NCI-H1436 treated with DMSO at 0.1 percent for 48 hours (cell line): ENCODE measurements around the gene C2orf76.

Source experiments
- DNase-seq: peaks from one replicate; lab custom pipeline; 2025; lab: John Stamatoyannopoulos, UW

C2orf76 gene

GRCh38 chr2:119337749-119338148 is 28.9 kb downstream of the C2orf76 start:
- no peak for DNase-seq

DNA sequence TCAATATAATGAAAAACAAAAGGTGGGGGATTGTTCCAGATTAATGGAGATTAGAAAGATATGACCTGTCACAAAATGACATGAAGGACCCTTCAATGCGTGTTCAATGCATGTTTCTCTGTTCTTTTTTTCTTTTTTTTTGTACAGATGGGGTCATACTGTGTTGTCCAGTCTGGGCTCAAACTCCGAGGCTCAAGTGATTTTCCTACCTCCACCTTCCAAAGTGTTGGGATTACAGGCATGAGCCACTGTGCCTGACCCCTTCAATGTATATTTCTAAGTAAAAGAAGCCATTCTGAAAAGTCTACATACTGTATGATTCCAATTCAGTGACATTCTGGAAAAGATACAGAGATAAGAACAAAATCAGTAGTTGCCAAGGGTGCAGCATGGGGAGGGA is 32.8 kb downstream of the C2orf76 start:
- DNase-seq, result no peak

- no peak for DNase-seq
Measured at GRCh38 chr2:119333360-119333759, 33.3 kb downstream of the C2orf76 start.

GRCh38 chr2:119332953-119333352 is 33.7 kb downstream of the C2orf76 start:
- DNase-seq, result no peak

GRCh38 chr2:119327431-119327830 is 39.2 kb downstream of the C2orf76 start:
- DNase-seq, result no peak

GRCh38 chr2:119326938-119327337 is 39.7 kb downstream of the C2orf76 start:
- no peak for DNase-seq

DNA sequence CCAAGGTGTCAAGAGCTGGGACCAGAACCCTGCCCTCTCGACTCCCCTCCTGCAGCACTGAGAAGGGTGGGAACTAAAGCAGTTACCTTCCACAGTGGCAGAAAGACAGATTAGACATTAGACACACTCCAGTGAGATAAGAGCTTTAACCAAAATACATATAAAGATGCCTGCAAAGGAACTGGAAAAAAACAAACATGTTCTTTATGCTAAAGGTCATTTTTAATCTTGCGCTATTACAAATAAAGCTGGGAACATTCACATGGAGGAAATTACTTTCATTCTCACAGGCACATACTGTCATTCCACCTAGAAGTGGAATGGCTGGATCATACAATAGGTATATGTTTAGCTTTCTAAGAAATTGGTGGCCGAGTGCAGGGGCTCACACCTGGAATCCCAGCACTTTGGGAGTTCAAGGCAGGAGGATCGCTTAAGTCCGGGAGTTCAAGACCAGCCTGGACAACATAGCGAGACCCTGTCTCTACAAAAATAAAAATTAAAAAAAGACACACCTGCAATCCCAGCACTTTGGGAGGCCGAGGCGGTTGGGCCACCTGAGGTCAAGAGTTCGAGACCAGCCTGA is 41.9 kb downstream of the C2orf76 start:
- DNase-seq, result no peak

DNA sequence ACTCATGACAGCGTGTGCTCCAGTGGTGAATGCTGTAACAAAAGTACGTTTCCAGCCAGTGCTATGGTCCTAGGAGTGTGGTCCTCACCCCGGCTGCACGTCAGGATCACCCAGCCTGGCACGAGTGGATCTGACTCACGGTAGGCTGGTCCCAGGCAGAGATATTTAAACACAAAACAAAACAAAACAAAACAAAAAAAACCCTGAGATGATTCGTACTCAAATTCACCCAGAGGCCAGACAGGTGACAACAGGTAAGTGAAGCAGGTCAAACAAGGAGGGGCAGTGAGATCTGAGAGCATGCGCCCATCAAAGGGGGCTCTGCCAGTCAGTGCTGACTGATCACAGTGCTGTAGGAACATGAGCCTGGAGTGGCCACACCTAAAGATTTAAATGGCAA is 43.2 kb downstream of the C2orf76 start:
- no peak for DNase-seq

- no peak for DNase-seq
Measured at GRCh38 chr2:119319593-119319992, 47.0 kb downstream of the C2orf76 start.

DNA sequence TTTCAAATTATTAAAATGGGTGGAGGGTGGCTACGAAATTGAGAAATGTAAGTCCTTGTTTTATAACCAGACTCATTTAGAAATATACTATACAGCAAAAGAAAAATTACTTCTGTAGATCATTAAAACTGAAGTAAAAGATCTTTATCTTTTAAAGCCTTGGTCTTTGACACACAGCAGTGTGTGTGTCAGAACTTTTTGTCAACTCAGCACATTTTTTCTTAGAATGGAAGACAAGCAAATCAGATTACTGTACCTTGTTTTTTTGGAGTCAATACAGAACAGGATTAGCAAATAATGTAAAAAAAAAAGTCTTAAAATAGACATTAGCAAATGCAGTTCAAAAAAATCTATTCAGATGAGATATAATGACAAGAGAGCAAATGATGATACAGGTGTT is 49.1 kb downstream of the C2orf76 start:
- no peak for DNase-seq

DNA sequence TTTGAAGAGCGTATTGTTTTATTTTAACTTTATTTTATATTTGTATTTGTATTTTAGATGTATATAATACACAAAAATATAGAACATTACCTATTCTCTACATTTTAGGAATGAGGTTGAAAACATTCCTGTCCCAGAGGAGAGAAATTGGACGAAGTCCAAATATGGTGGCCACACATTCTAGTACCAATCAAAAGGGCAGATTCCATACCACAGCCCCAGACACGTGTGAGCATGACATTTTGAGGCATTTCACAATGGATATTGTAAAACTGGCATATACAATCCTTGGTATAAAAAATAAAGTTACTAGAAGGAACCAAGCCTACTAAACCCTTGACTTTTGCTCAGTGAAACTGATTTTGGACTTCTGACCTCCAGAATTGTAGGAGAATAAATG is 50.6 kb downstream of the C2orf76 start:
- no peak for DNase-seq

GRCh38 chr2:119315241-119315925 is 51.3 kb downstream of the C2orf76 start:
- no peak for DNase-seq

DNA sequence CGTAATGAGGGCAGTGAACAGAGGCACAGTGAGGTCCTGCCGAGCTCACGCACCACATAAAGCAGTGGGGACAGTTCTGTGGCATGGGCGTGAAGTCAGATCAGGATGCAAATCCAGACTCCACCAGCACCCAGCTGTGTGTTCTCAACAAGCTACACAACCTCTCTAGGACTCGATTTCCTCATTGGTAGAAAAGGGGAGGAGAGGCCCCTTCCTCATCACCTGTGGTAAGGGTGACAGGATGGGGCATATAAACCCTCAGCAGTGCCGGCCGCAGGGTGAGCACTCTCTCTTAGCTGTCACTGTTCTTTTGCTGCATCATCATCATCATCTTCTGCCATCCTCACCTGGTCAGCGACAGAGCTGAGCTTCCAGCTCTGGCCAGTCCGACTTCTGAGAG is 54.8 kb downstream of the C2orf76 start:
- no peak for DNase-seq

DNA sequence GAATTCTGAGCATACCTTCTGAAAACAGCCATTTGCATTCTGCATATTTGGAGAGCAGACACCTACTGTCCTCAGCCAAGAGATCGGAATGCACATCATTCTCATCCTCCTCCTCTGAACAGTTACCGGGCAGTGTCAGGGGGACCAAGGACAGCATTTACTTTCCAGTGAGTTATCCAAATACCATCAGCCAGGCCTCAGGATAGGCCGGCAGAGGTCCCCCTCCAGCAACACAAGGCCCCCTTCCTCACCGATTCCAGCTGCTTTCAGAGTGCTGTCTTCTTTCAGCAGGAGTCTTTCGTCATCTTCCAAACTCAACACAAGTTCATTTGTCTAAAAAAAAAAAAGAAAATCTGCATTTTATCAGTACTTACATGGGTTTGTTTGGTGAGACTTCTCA is 55.3 kb downstream of the C2orf76 start:
- no peak for DNase-seq

DNA sequence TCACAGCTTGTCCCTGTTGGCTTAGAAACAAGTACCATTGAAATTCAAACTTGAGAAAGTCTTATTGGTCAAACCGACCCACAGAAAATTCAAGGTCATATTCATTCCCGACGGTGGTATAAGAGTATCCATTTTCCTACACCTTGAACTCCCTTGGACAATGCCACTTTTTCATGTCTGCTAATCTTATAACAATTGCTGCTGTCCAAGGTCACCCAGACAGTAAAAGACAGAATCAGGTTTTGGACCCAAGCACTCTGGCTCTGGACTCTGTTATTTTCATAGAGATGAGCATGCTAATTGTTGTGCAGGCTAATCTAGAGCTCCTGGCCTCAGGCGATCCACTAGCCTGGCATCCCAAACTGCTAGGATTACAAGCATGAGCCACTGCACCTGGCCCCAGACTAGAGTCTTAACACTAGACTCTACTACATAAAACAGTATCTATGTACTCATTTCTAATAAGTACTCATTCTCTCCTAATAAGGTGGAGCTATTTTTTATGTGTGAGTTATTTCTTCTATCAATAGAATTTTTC is 57.8 kb downstream of the C2orf76 start:
- DNase-seq, result no peak

DNA sequence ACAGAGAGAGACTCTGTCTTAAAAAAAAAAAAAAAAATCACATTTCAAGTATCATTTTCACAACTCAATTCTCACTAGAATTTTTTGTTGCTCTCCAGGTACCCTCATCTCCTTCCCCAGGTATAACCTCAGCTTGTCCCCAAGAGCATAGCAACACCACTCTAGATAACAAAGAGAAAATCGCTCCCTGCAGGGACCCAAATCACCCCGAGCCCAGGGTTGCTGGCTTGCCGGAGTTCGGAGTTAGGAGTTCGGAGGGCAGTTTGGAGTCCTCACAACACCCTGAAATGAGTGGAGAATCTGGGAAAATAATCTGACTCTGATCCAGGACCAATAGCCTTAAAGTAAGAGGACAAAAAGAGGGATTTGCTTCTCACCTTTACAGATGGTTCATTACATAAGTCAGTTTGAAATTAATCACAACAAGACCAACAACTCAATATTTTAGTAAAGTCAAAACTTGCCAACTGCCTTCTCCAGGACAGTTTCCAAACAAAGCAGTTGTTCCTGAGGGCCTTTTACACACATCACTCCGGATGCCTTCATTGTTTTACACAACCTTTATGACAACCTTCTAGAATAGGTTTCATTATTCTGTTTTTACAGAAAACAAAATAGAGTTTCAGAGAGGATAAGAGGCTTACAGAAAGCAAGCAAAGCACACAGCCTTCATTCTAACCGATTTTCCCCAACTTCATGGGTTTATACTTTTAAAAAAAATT is 59.1 kb downstream of the C2orf76 start:
- no peak for DNase-seq

DNA sequence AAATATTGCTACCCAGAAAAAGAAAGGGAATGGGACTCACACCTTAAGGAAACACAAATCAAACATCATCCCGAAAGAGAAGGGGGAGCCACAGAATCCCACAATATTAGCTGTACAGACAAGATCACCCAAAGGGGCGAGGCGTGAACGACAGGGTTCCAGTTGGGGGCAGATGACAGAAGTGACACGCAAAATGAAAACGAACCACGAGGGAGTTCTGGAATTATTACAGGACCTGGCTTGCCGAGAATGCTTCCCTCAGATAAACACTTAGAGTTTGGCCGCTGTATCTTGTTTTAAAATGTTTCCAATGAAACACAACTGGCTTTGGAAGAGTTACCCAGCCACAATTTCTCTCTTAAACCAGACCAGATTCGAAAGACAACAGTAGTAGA is 60.4 kb downstream of the C2orf76 start:
- DNase-seq, result no peak

- no peak for DNase-seq
Measured at GRCh38 chr2:119305497-119306195, 61.0 kb downstream of the C2orf76 start.

GRCh38 chr2:119304847-119305246 is 61.8 kb downstream of the C2orf76 start:
- no peak for DNase-seq

DNA sequence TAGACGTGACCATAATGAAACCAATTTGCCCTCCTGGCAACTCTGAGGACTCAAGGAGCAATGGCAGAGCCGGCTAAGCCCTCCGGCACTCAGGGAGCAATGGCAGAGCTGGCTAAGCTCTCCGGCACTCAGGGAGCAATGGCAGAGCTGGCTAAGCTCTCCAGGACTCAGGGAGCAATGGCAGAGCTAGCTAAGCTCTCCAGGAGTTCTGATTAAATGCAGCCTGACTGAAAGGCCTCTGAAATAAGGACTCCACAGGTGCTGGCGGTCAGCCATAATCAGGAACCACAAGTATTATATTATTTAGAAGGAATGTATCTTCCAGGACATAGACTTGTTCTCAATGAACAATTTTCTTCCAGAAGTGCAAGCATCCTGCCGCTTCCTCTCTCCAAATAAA is 65.2 kb downstream of the C2orf76 start:
- DNase-seq, result no peak

DNA sequence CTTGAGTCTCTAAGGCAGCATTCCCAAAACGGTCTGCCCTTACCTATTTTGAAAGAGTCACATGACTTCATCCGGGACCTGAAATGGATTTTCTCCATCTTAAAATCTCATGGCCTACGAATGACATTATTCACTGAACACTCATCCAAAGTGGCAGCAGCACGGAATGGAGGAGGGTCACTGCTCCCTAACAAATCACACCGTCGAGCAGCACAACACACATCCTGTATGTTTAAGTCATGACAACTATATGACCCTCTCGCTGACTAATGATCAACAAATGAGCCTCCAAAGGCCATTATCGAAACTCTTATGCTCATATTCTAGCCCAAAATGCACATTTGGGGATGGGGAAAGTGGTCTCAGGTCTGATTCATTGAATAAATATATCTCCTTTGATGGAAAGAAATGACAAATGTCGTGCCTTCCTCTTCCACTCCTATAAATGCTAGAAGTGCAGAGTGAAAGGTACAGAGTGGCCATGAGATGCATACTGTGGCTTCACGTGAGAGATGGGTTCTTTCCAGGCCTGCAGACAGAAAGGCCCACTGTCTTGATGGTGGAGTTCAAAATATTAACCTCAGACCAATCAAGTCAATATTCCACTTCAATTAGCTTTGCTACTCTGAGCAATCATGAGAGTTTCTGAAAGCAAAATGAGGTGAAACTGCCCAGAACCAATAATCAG is 70.8 kb downstream of the C2orf76 start:
- no peak for DNase-seq

DNA sequence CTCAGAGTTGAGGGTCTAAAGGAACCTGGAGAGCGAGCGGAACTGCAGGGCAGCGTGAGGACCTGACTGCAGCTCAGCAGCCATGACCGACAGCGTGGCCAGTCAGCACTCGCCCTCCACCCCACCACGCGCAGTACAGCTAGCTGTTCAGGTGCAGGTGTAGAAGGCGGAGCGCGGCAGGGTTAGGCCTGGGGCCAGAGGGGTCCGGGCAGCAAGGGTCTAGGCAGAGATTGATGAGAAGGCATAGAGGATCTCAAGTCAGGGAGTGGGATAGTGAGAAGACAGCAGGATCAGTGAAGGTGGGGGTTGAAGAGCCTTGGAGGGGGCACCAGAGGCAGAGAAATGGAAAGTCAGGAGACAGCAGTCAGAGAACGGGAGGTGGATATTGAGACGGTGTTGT is 72.0 kb downstream of the C2orf76 start:
- DNase-seq, result no peak
